Astrocyte (in vitro differentiated cells and primary cell): ENCODE measurements around the gene SDHD. TPM values are rescaled to one million over a fixed set of nuclear protein-coding genes. Genes with fewer than 3 reads are reported as not detected.

Source experiments
- DNase-seq: peaks from one replicate; pipeline ENCODE4 v3.0.0-alpha.2; 2010; ENCODE audit warnings: low read depth
- FAIRE-seq: peaks from 2 replicates; lab custom pipeline; 2011; peaks lifted over from hg19 to GRCh38; lab: Jason Lieb, UNC
- H2AFZ ChIP-seq: 2 replicates; pipeline ENCODE4 v1.6.0; 2012; ENCODE audit warnings: low read depth, low read length, inconsistent platforms
- H3K27ac ChIP-seq: 2 replicates; pipeline ENCODE4 v1.5.1; 2011; ENCODE audit warnings: low read depth, low read length, inconsistent platforms
- H3K27me3 ChIP-seq: 2 replicates; pipeline ENCODE4 v1.6.0; 2011; ENCODE audit warnings: low read length, inconsistent platforms; ENCODE audit not compliant: insufficient read depth
- H3K36me3 ChIP-seq: 2 replicates; pipeline ENCODE4 v1.5.1; 2011; ENCODE audit warnings: low read length, inconsistent platforms; ENCODE audit not compliant: insufficient read depth
- H3K4me1 ChIP-seq: 2 replicates; pipeline ENCODE4 v1.5.1; 2011; ENCODE audit warnings: low read length, inconsistent platforms; ENCODE audit not compliant: insufficient read depth
- H3K4me2 ChIP-seq: 2 replicates; pipeline ENCODE4 v1.6.0; 2012; ENCODE audit warnings: low read length, inconsistent platforms
- H3K4me3 ChIP-seq: 2 replicates; pipeline ENCODE4 v1.5.1; 2011; ENCODE audit warnings: low read depth, mild to moderate bottlenecking, low read length, inconsistent platforms; ENCODE audit not compliant: insufficient read depth
- H3K79me2 ChIP-seq: 2 replicates; pipeline ENCODE4 v1.6.0; 2012; ENCODE audit warnings: mild to moderate bottlenecking, low read length, inconsistent platforms; ENCODE audit not compliant: insufficient read depth
- H3K9ac ChIP-seq: 2 replicates; pipeline ENCODE4 v1.6.0; 2012; ENCODE audit warnings: mild to moderate bottlenecking, low read length, inconsistent platforms
- H3K9me3 ChIP-seq: 2 replicates; pipeline ENCODE4 v1.5.1; 2012; ENCODE audit warnings: low read depth, mild to moderate bottlenecking, low read length, inconsistent platforms; ENCODE audit not compliant: insufficient read depth
- H4K20me1 ChIP-seq: 2 replicates; pipeline ENCODE4 v1.6.0; 2012; ENCODE audit warnings: low read length, inconsistent platforms; ENCODE audit not compliant: insufficient read depth
- H3K27ac Mint-ChIP-seq: one replicate; pipeline ENCODE4 v1.8.0; 2021; ENCODE audit warnings: mild to moderate bottlenecking, mixed read lengths; ENCODE audit not compliant: unreplicated experiment
- H3K27me3 Mint-ChIP-seq: one replicate; pipeline ENCODE4 v1.8.0; 2021; ENCODE audit warnings: low read depth, mixed read lengths; ENCODE audit not compliant: unreplicated experiment
- H3K36me3 Mint-ChIP-seq: one replicate; pipeline ENCODE4 v1.8.0; 2021; ENCODE audit warnings: low read depth, mixed read lengths; ENCODE audit not compliant: unreplicated experiment
- H3K4me1 Mint-ChIP-seq: one replicate; pipeline ENCODE4 v1.8.0; 2021; ENCODE audit warnings: low read depth, mixed read lengths; ENCODE audit not compliant: unreplicated experiment
- H3K4me3 Mint-ChIP-seq: one replicate; pipeline ENCODE4 v1.8.0; 2021; ENCODE audit warnings: mild to moderate bottlenecking, moderate library complexity, mixed read lengths; ENCODE audit not compliant: unreplicated experiment
- H3K9me3 Mint-ChIP-seq: one replicate; pipeline ENCODE4 v1.8.0; 2021; ENCODE audit warnings: mild to moderate bottlenecking, mixed read lengths; ENCODE audit not compliant: unreplicated experiment
- CTCF ChIP-seq: IDR thresholded peaks from 2 replicates; pipeline ENCODE4 v1.5.1; 2011; ENCODE audit warnings: low read depth, mild to moderate bottlenecking, inconsistent platforms, low read length, moderate library complexity; ENCODE audit not compliant: insufficient read depth
- EZH2 ChIP-seq: IDR thresholded peaks from 2 replicates; pipeline ENCODE4 v1.6.1; 2012; ENCODE audit warnings: mild to moderate bottlenecking, low read length, inconsistent platforms; ENCODE audit not compliant: insufficient read depth
- total RNA-seq: library from RNA; stranded (reverse); gene quantifications from 2 replicates; pipeline ENCODE4 v1.2.1, GENCODE V29; 2021

The SDHD gene
- total RNA-seq, 1 donor from 2014 or later: 46.5 TPM

- H3K9ac ChIP-seq: no peak overlapping the region
These were observed 34.9 kb upstream of the SDHD start for GRCh38 chr11:112051768-112052167.

GRCh38 chr11:112057170-112057569, 29.5 kb upstream of the SDHD start:
- TF ChIP-seq CTCF (no peak), EZH2 (no peak)
- peaks cover 11% of the 10 kb centered on the region for H3K36me3 Mint-ChIP-seq

More at GRCh38 chr11:112051768-112052167, 34.9 kb upstream of the SDHD start:
- H4K20me1 ChIP-seq: no peaks in the 10 kb centered on the region
- peaks cover 7% of the 10 kb centered on the region for H3K9me3 Mint-ChIP-seq
- H3K27ac Mint-ChIP-seq: no peak overlapping the region
- no peak for FAIRE-seq
- peaks cover 3% of the 10 kb centered on the region for H3K79me2 ChIP-seq
- no peak overlapping the region for H3K4me3 Mint-ChIP-seq
- H3K4me3 ChIP-seq: no peak overlapping the region
- no peak for TF ChIP-seq CTCF
- peaks cover 3% of the 10 kb centered on the region for H3K4me1 ChIP-seq
- peaks cover 20% of the 10 kb centered on the region for H3K36me3 Mint-ChIP-seq
- H3K9me3 ChIP-seq: no peaks in the 10 kb centered on the region
- peaks cover 3% of the 10 kb centered on the region for H3K4me1 Mint-ChIP-seq
- no peaks in the 10 kb centered on the region for H3K27me3 ChIP-seq
- no peak for DNase-seq
- no peak overlapping the region for H3K4me2 ChIP-seq
- H3K27me3 Mint-ChIP-seq: no peaks in the 10 kb centered on the region
- H2AFZ ChIP-seq: no peak overlapping the region
- peaks cover 25% of the 10 kb centered on the region for H3K36me3 ChIP-seq
- H3K27ac ChIP-seq: no peak overlapping the region

GRCh38 chr11:112058103-112058502, 28.6 kb upstream of the SDHD start:
- Histone ChIP-seq H3K4me3 (no peak overlapping the region), H2AFZ (no peak overlapping the region), H3K27ac (no peak overlapping the region), H3K4me1 (no peaks in the 10 kb centered on the region), H3K27me3 (no peaks in the 10 kb centered on the region), H3K4me2 (no peak overlapping the region), H3K79me2 (no peaks in the 10 kb centered on the region), H3K9me3 (no peaks in the 10 kb centered on the region), H3K36me3 (peaks cover 22% of the 10 kb centered on the region), H4K20me1 (no peaks in the 10 kb centered on the region), H3K9ac (no peak overlapping the region)
- FAIRE-seq (peak; percentile 41), DNase-seq (no peak)
- Mint-ChIP-seq H3K27ac (no peak overlapping the region), H3K36me3 (peaks cover 11% of the 10 kb centered on the region), H3K27me3 (no peaks in the 10 kb centered on the region), H3K4me3 (no peak overlapping the region), H3K9me3 (no peaks in the 10 kb centered on the region), H3K4me1 (no peaks in the 10 kb centered on the region)
- TF ChIP-seq EZH2: no peak
- no peak for TF ChIP-seq CTCF

More at GRCh38 chr11:112057170-112057569, 29.5 kb upstream of the SDHD start:
- FAIRE-seq (no peak), DNase-seq (no peak)
- no peak overlapping the region for H3K4me3 Mint-ChIP-seq
- H3K27me3 ChIP-seq: no peaks in the 10 kb centered on the region
- no peaks in the 10 kb centered on the region for H3K27me3 Mint-ChIP-seq
- H3K9me3 ChIP-seq: no peaks in the 10 kb centered on the region
- no peaks in the 10 kb centered on the region for H3K9me3 Mint-ChIP-seq
- no peak overlapping the region for H3K9ac ChIP-seq
- no peaks in the 10 kb centered on the region for H3K4me1 Mint-ChIP-seq
- no peak overlapping the region for H3K4me3 ChIP-seq
- H3K27ac ChIP-seq: no peak overlapping the region
- no peaks in the 10 kb centered on the region for H3K4me1 ChIP-seq
- H3K79me2 ChIP-seq: no peaks in the 10 kb centered on the region
- no peak overlapping the region for H3K4me2 ChIP-seq
- H3K27ac Mint-ChIP-seq: no peak overlapping the region
- no peak overlapping the region for H2AFZ ChIP-seq
- H4K20me1 ChIP-seq: no peaks in the 10 kb centered on the region
- H3K36me3 ChIP-seq: peaks cover 23% of the 10 kb centered on the region
